HG03378 (cell line): ENCODE data around the gene IKZF2.

ENCODE experiments used
- ATAC-seq: cut with Tn5 transposase; IDR thresholded peaks from one replicate; pipeline ENCODE4 v1.9.1; 2021; ENCODE audit warnings: mild to moderate bottlenecking, moderate library complexity; ENCODE audit not compliant: unreplicated experiment

The IKZF2 gene

GRCh38 chr2:213010106-213010779, 141.2 kb downstream of the IKZF2 start:
- ATAC-seq, result peak; percentile 70

GRCh38 chr2:213007290-213007838, 144.0 kb downstream of the IKZF2 start:
- ATAC-seq, result no peak

GRCh38 chr2:213004197-213004821, 147.1 kb downstream of the IKZF2 start:
- ATAC-seq, result no peak

GRCh38 chr2:213002383-213002782, 149.0 kb downstream of the IKZF2 start:
- peak; percentile 45 for ATAC-seq

GRCh38 chr2:213001297-213001910, 150.0 kb downstream of the IKZF2 start:
- ATAC-seq, result no peak

GRCh38 chr2:212998626-212999359, 152.6 kb downstream of the IKZF2 start:
- no peak for ATAC-seq

GRCh38 chr2:212997526-212998020, 153.8 kb downstream of the IKZF2 start:
- ATAC-seq, result no peak

- ATAC-seq, result no peak
Observed at GRCh38 chr2:212995920-212996319, 155.5 kb downstream of the IKZF2 start.

GRCh38 chr2:212994976-212995375, 156.4 kb downstream of the IKZF2 start:
- ATAC-seq, result no peak

- no peak for ATAC-seq
Observed at GRCh38 chr2:212991120-212991519, 160.3 kb downstream of the IKZF2 start.

- no peak for ATAC-seq
Observed at GRCh38 chr2:212990697-212991096, 160.7 kb downstream of the IKZF2 start.

GRCh38 chr2:212987492-212987891, 163.9 kb downstream of the IKZF2 start:
- ATAC-seq, result no peak

- no peak for ATAC-seq
Observed at GRCh38 chr2:212984129-212984528, 167.3 kb downstream of the IKZF2 start.

- no peak for ATAC-seq
Observed at GRCh38 chr2:212979799-212980198, 171.6 kb downstream of the IKZF2 start.

GRCh38 chr2:212979046-212979612, 172.3 kb downstream of the IKZF2 start:
- no peak for ATAC-seq

GRCh38 chr2:212977152-212977551, 174.3 kb downstream of the IKZF2 start:
- ATAC-seq, result no peak

GRCh38 chr2:212975333-212975732, 176.1 kb downstream of the IKZF2 start:
- no peak for ATAC-seq

GRCh38 chr2:212974692-212975091, 176.7 kb downstream of the IKZF2 start:
- ATAC-seq, result no peak

GRCh38 chr2:212973347-212973746, 178.1 kb downstream of the IKZF2 start:
- ATAC-seq, result no peak

- ATAC-seq, result no peak
Observed at GRCh38 chr2:212970132-212970531, 181.3 kb downstream of the IKZF2 start.
